Mammary epithelial cell (primary cell): ENCODE measurements around the gene PPP6R1.

Experiments used
- EZH2 ChIP-seq: IDR thresholded peaks from 2 replicates; pipeline ENCODE4 v1.6.1; 2012; ENCODE audit warnings: low read length, inconsistent platforms, borderline replicate concordance
- TF ChIP-seq, protein P1 (sequence below), 2 donors: IDR thresholded peaks in 1 of 2; conservative IDR thresholded peaks in 1 of 2; 2 replicates each; pipeline ENCODE4 v1.5.1; 2011 to 2012; ENCODE audit warnings: inconsistent platforms in 2 of 2, low read length in 2 of 2, mild to moderate bottlenecking in 2 of 2, control low read depth in 1 of 2, low read depth in 1 of 2; ENCODE audit not compliant: insufficient read depth in 1 of 2; ENCODE audit errors: extremely low read depth in 1 of 2

DNA sequence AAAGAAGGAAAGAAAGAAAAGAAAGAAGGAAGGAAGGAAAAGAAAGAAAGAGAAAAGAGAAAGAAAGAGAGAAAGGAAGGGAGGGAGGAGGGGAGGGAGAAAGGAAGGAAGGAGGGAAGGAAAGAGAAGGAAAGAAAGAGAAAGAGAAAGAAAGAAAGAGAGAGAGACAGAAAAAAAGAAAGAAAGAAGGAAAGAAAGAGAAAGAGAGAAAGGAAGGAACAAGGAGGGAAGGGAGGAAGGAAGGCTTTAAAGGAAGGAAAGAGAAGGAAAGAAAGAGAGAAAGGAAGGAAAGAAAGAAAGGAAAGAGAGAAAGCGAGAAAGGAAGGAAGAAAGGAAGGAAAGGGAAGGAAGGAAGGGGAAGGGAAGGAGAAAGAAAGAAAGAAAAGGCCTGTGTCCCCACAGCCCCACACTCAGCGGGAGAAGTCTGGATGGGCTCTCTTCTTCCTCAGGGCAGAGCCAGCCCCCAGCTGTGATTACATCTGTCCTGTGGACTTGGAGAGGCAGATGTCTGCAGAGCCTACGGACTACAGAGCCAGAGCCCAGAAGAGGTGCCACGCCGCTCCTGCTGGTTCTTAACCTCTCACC is 59.1 kb downstream of the PPP6R1 start:
- TF ChIP-seq, protein P1, sequence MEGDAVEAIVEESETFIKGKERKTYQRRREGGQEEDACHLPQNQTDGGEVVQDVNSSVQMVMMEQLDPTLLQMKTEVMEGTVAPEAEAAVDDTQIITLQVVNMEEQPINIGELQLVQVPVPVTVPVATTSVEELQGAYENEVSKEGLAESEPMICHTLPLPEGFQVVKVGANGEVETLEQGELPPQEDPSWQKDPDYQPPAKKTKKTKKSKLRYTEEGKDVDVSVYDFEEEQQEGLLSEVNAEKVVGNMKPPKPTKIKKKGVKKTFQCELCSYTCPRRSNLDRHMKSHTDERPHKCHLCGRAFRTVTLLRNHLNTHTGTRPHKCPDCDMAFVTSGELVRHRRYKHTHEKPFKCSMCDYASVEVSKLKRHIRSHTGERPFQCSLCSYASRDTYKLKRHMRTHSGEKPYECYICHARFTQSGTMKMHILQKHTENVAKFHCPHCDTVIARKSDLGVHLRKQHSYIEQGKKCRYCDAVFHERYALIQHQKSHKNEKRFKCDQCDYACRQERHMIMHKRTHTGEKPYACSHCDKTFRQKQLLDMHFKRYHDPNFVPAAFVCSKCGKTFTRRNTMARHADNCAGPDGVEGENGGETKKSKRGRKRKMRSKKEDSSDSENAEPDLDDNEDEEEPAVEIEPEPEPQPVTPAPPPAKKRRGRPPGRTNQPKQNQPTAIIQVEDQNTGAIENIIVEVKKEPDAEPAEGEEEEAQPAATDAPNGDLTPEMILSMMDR (conservative IDR thresholded peaks at IDR 0.05 in 1 of 2, IDR thresholded peaks at IDR 0.05 in 1 of 2; ENCODE audit: extremely low read depth in 1 of 2, insufficient read depth in 1 of 2, low read depth in 1 of 2, low read length in 2 of 2): no peak
- TF ChIP-seq EZH2: no peak
